ENCODE results near the gene RNASE13. TPM values are rescaled to one million over a fixed set of nuclear protein-coding genes. Genes with fewer than 3 reads are reported as not detected.
"Not testable (repeated sequence)": the region's sequence is repeated elsewhere in the genome, so short reads cannot be mapped to it uniquely, and the experiment has no call there.

RNASE13 gene
- polyA plus RNA-seq, 1 donor, result 0.09 TPM

DNA sequence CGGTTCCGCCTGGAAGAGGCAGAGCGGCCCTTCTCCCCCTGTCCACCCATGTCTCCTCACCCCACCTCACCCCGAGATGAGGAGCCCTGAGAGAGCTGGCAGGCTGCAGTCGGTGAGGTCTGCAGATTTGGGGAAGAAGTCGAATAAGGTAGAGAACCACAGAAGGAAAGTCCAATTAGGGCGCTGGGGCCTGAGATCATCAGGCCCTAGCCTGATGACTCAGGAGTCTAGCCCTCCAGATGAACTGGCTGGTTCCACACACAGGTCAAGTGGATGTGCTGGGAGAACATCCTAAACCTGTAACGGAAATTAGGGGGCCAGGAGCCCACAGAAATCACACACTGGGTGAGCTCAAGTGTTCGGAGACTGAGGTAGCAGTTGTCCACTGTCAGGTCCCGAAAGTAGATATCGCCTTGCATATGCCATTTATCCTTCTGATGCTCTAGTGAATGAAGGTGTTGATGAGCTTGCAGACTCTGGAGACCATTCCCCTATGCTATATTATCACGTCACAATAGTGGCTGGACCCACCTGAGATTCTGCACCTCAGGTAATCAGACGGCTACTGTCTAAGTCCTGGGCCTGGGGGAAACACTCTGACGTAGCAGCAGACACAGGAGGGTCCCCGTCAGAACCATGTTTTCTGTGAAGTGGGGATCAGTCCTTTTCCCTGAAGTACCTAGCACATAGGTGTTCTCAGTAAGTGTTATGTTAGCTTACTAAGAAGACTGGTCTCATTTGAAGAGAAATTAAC is 45.7 kb downstream of the RNASE13 start:
- WGBS (ENCODE audit: insufficient coverage, low lambda C conversion rate), result no CpG with 5 or more reads among the region's 15 CpGs
- peak overlapping the region; percentile 71 for H3K4me3 ChIP-seq (ENCODE audit: low read length)

DNA sequence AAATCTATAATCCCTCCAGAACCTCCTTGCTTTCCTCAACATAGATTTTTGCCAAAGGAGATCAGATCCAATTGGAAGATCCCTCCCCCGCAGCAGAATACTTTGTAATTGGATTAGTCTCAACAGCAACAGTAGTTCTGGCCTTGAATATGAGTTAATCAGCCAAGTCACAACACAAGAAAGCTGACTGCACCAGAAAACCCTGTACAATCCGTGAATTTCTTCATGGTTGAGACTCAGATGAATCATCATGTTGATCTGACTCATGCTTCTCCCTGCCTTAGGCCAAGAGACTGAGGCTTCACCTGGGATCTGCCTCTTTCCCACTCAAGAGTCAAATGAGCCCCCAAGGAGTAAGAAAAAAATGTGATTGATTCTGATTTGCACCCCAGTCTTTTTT is 47.8 kb downstream of the RNASE13 start:
- peaks cover 13% of the 10 kb centered on the region for H3K4me1 ChIP-seq (ENCODE audit: control insufficient read depth, insufficient read depth, low read length)

More for the DNA sequence above, 45.7 kb downstream of the RNASE13 start:
- Histone ChIP-seq H3K27me3 (ENCODE audit: control insufficient read depth, insufficient read depth, low read length) (no peaks in the 10 kb centered on the region), H3K9me3 (ENCODE audit: control insufficient read depth, low read depth, low read length) (no peaks in the 10 kb centered on the region), H3K4me1 (ENCODE audit: control insufficient read depth, insufficient read depth, low read length) (peaks cover 15% of the 10 kb centered on the region), H3K27ac (ENCODE audit: low read length) (peak overlapping the region; percentile 83), H3K36me3 (ENCODE audit: control insufficient read depth, insufficient read depth, low read length) (peaks cover 19% of the 10 kb centered on the region)
- no peak for DNase-seq

DNA sequence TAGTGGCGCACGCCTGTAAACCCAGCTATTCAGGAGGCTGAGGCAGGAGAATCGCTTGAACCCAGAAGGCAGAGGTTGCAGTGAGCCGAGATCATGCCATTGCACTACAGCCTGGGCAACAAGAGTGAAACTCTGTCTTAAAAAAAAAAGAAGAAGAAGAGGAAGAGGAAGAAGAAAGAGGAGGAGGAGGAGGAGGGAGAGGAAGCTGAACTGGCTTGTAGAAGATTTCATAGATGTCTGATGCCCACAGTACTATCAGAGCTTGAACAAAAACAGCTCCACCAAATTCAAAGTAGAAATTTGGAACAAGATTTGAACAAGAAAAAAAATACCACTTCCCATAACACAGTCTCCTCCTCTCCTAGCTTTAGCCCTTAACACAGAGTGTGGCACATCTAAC is 49.0 kb downstream of the RNASE13 start:
- not testable (repeated sequence) for H3K4me3 ChIP-seq (ENCODE audit: low read length); DNase-seq; H3K4me1 ChIP-seq (ENCODE audit: control insufficient read depth, insufficient read depth, low read length); H3K27ac ChIP-seq (ENCODE audit: low read length); H3K27me3 ChIP-seq (ENCODE audit: control insufficient read depth, insufficient read depth, low read length); H3K36me3 ChIP-seq (ENCODE audit: control insufficient read depth, insufficient read depth, low read length); H3K9me3 ChIP-seq (ENCODE audit: control insufficient read depth, low read depth, low read length)
- WGBS (ENCODE audit: insufficient coverage, low lambda C conversion rate), result no CpG with 5 or more reads among the region's 4 CpGs

More for the DNA sequence above, 47.8 kb downstream of the RNASE13 start:
- Histone ChIP-seq H3K27me3 (ENCODE audit: control insufficient read depth, insufficient read depth, low read length) (no peaks in the 10 kb centered on the region), H3K27ac (ENCODE audit: low read length) (no peak overlapping the region), H3K4me3 (ENCODE audit: low read length) (no peak overlapping the region), H3K9me3 (ENCODE audit: control insufficient read depth, low read depth, low read length) (no peaks in the 10 kb centered on the region), H3K36me3 (ENCODE audit: control insufficient read depth, insufficient read depth, low read length) (peaks cover under 1% of the 10 kb centered on the region)
- no CpG with 5 or more reads among the region's 2 CpGs for WGBS (ENCODE audit: insufficient coverage, low lambda C conversion rate)
- no peak for DNase-seq

Other genes with a start within 250 kb of the RNASE13 start
- 107 TPM for gene RNASE1, start 232.0 kb downstream of the RNASE13 start, polyA plus RNA-seq
- 0.18 TPM for gene RNASE3, start 143.4 kb downstream of the RNASE13 start, polyA plus RNA-seq
- 0.39 TPM for gene RNASE2, start 79.3 kb downstream of the RNASE13 start, polyA plus RNA-seq
- gene METTL17, start 44.8 kb downstream of the RNASE13 start, polyA plus RNA-seq, result 86.6 TPM
- 0.06 TPM for gene SLC39A2, start 35.5 kb downstream of the RNASE13 start, polyA plus RNA-seq
- gene NDRG2, start 9.7 kb downstream of the RNASE13 start, polyA plus RNA-seq, result 76.5 TPM
- gene TPPP2, start 4.6 kb downstream of the RNASE13 start, polyA plus RNA-seq, result 0.16 TPM
- 0.09 TPM for gene RNASE7, start 7.6 kb upstream of the RNASE13 start, polyA plus RNA-seq
- not detected for gene RNASE8, start 23.0 kb upstream of the RNASE13 start, polyA plus RNA-seq
- 28.7 TPM for gene ARHGEF40, start 35.5 kb upstream of the RNASE13 start, polyA plus RNA-seq
- 45.2 TPM for gene ZNF219, start 63.8 kb upstream of the RNASE13 start, polyA plus RNA-seq
- gene TMEM253, start 66.3 kb upstream of the RNASE13 start, polyA plus RNA-seq, result 62.3 TPM
- gene OR5AU1, start 121.3 kb upstream of the RNASE13 start, polyA plus RNA-seq, result not detected
- 668 TPM for gene HNRNPC, start 234.6 kb upstream of the RNASE13 start, polyA plus RNA-seq
- 0.49 TPM for gene RPGRIP1, start 245.3 kb upstream of the RNASE13 start, polyA plus RNA-seq